Esophagus muscularis mucosa (tissue), 3 donors: ENCODE data around the gene RPP40.

Source experiments
- POLR2A ChIP-seq: fragments of 450-650 bp; IDR thresholded peaks from one replicate; pipeline ENCODE4 v1.6.1; 2017; ENCODE audit warnings: antibody characterized with exemption, moderate library complexity, mild to moderate bottlenecking, low read depth
- TF ChIP-seq, protein P1 (sequence below), 3 experiments: fragments of 200-600 bp in 2 of 3; fragments of 450-650 bp in 1 of 3; sonication (generic) in 2 of 3; IDR thresholded peaks; one replicate each; pipeline ENCODE4 v1.5.1; 2017 to 2019; ENCODE audit warnings: antibody characterized with exemption in 3 of 3, mild to moderate bottlenecking in 2 of 3, moderate library complexity in 1 of 3

DNA sequence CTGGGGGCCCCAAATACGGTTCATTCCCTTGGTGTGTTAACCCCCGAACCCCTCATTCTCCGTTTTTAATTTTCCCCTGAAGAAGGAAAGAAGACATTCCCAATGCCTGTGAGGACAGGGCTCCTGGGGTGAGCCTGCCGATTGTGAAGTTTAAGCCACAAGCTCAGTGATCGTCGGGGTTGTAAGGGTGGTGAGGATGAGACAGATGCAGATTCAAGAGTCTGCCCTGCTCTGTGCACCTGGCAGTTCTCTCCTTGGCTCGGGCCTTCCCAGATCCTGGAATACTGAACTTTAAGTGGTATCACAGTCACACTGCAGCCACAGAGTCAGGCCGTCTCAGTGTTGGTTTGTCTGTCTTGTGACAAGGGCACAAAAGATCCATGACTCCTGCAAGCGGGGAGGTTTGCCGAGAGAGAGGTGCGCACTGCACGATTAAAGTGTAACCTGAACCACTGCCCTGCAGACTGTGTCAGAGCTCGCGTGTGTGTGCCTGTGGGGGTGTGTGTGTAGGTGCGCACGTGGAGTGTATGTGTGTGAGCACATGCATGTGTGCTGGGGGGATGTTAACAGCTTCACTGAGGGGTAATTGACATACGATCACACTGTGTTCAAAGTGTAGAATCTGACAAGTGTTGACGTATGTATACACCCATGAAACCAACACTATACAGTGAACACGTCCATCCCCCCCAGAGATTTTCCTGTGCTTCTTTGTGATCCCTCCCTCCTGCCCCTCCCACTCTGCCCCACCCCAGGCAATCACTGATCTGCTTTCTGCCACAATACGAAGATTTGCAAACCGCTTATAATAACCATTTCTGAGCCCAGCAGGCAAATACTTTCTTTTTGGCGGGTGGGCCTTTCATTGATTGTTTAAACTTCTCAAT lies 38.9 kb downstream of the RPP40 start:
- no peak for TF ChIP-seq POLR2A
- TF ChIP-seq, protein P1, sequence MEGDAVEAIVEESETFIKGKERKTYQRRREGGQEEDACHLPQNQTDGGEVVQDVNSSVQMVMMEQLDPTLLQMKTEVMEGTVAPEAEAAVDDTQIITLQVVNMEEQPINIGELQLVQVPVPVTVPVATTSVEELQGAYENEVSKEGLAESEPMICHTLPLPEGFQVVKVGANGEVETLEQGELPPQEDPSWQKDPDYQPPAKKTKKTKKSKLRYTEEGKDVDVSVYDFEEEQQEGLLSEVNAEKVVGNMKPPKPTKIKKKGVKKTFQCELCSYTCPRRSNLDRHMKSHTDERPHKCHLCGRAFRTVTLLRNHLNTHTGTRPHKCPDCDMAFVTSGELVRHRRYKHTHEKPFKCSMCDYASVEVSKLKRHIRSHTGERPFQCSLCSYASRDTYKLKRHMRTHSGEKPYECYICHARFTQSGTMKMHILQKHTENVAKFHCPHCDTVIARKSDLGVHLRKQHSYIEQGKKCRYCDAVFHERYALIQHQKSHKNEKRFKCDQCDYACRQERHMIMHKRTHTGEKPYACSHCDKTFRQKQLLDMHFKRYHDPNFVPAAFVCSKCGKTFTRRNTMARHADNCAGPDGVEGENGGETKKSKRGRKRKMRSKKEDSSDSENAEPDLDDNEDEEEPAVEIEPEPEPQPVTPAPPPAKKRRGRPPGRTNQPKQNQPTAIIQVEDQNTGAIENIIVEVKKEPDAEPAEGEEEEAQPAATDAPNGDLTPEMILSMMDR (IDR thresholded peaks at IDR 0.05) = no peak
